Measurements from ENCODE around the gene PTPA. TPM values are rescaled to one million over a fixed set of nuclear protein-coding genes. Genes with fewer than 3 reads are reported as not detected.

PTPA gene
- total and polyA plus RNA-seq, 2 donors (not counting 3 experiments of a cell fraction or from before 2014, with no cell fraction given) = 97.7 to 121 TPM

- no peaks in the 10 kb centered on the region for H3K79me2 ChIP-seq (ENCODE audit: control insufficient read depth, insufficient read depth, low read length)
- intact Hi-C loops (cut with micrococcal nuclease) = no loop called here
- FAIRE-seq (peak; percentile 73), DNase-seq (ENCODE audit: low read depth, low spot score) (peak; percentile 27)
- no peak overlapping the region for H3K4me3 ChIP-seq (replicated peaks in 1 of 3; ENCODE audit: insufficient read depth in 1 of 3, low read depth in 1 of 3, low read length in 3 of 3)
- H3K9me3 ChIP-seq (replicated peaks; ENCODE audit: control insufficient read depth, insufficient read depth, low read length) = no peaks in the 10 kb centered on the region
- CTCF ChIA-PET = interaction anchor here (0.6 to 1.7 kb wide), 5 partner anchors 8 to 522 kb away, joined by 3 to 8 read pairs (median 4); no protein-coding TSS in a partner anchor
- no peak overlapping the region for H2AFZ ChIP-seq (ENCODE audit: low read depth, low read length)
- POLR2A ChIA-PET = no interaction called here
- H4K20me1 ChIP-seq (replicated peaks; ENCODE audit: control insufficient read depth, extremely low read depth, insufficient read depth, low read length) = no peaks in the 10 kb centered on the region
- TF ChIP-seq, protein P1, sequence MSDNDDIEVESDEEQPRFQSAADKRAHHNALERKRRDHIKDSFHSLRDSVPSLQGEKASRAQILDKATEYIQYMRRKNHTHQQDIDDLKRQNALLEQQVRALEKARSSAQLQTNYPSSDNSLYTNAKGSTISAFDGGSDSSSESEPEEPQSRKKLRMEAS (IDR thresholded peaks at IDR 0.05; ENCODE audit: insufficient read depth, insufficient read length) = no peak
- TF ChIP-seq JUN (IDR thresholded peaks at IDR 0.05; ENCODE audit: borderline replicate concordance, insufficient read depth, insufficient read length, low read depth) (no peak), MYC (IDR thresholded peaks at IDR 0.05; ENCODE audit: low read depth, low read length) (no peak), GATA2 (IDR thresholded peaks at IDR 0.05; ENCODE audit: insufficient read depth, insufficient read length, low read depth, low read length) (no peak), POLR2A (IDR thresholded peaks at IDR 0.05; ENCODE audit: low read depth, low read length) (no peak), POLR2AphosphoS5 (IDR thresholded peaks at IDR 0.05; ENCODE audit: insufficient read depth, low read depth, low read length) (no peak), EZH2 (IDR thresholded peaks at IDR 0.05; ENCODE audit: borderline replicate concordance, low read depth, low read length, severe bottlenecking) (no peak), FOS (IDR thresholded peaks at IDR 0.05; ENCODE audit: borderline replicate concordance, insufficient read depth, low read length) (no peak)
- TF ChIP-seq, protein P2, sequence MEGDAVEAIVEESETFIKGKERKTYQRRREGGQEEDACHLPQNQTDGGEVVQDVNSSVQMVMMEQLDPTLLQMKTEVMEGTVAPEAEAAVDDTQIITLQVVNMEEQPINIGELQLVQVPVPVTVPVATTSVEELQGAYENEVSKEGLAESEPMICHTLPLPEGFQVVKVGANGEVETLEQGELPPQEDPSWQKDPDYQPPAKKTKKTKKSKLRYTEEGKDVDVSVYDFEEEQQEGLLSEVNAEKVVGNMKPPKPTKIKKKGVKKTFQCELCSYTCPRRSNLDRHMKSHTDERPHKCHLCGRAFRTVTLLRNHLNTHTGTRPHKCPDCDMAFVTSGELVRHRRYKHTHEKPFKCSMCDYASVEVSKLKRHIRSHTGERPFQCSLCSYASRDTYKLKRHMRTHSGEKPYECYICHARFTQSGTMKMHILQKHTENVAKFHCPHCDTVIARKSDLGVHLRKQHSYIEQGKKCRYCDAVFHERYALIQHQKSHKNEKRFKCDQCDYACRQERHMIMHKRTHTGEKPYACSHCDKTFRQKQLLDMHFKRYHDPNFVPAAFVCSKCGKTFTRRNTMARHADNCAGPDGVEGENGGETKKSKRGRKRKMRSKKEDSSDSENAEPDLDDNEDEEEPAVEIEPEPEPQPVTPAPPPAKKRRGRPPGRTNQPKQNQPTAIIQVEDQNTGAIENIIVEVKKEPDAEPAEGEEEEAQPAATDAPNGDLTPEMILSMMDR (IDR thresholded peaks at IDR 0.05; ENCODE audit: extremely low read depth in 1 of 2, insufficient read depth in 1 of 2, low read depth in 1 of 2, low read length in 2 of 2) = peak; percentile 45 to 68
- BruUV-seq (replicated peaks) = no TSS peak
- H3K4me2 ChIP-seq (ENCODE audit: insufficient read depth, low read length) = no peak overlapping the region
- no peaks in the 10 kb centered on the region for H3K4me1 ChIP-seq (ENCODE audit: control insufficient read depth, extremely low read depth, insufficient read depth, low read length)
- no peak overlapping the region for H3K9ac ChIP-seq (replicated peaks; ENCODE audit: extremely low read depth, insufficient read depth, low read length)
- H3K27me3 ChIP-seq (ENCODE audit: control insufficient read depth in 2 of 2, insufficient read depth in 2 of 2, low read length in 2 of 2) = no peaks in the 10 kb centered on the region
- no peak overlapping the region for H3K27ac ChIP-seq (ENCODE audit: insufficient read depth, low read depth, low read length)
- dilution Hi-C loops (cut with MboI; ENCODE audit: extremely low pct_ligation_motif_present, low sequenced_read_pairs) = no loop called here
- H3K9me1 ChIP-seq (replicated peaks; ENCODE audit: control insufficient read depth, extremely low read depth, insufficient read depth, low read length) = no peaks in the 10 kb centered on the region
- H3K36me3 ChIP-seq (ENCODE audit: control insufficient read depth in 2 of 2, extremely low read depth in 1 of 2, insufficient read depth in 2 of 2, low read length in 2 of 2) = peaks cover 3% of the 10 kb centered on the region in 2 experiments
These were observed 8.2 kb upstream of the PTPA start for GRCh38 chr9:129102791-129103594.

Measured in endothelial cell of umbilical vein (primary cell).